OCI-LY3 (cell line): ENCODE data around the gene GTF2IRD2.
"Not testable (repeated sequence)": the region's sequence is repeated elsewhere in the genome, so short reads cannot be mapped to it uniquely, and the experiment has no call there.

ENCODE experiments used
- CTCF ChIP-seq: fragments of 200-600, 300-600 bp; sonication (generic); IDR thresholded peaks from 2 replicates; pipeline ENCODE4 v1.5.1; 2014; ENCODE audit warnings: antibody characterized with exemption, low read length, low read depth
- EZH2phosphoT487 ChIP-seq: fragments of 200-600 bp; shearing (Covaris generic); IDR thresholded peaks from 2 replicates; pipeline ENCODE4 v1.6.1; 2018; ENCODE audit warnings: antibody characterized with exemption, mixed run types, low read depth

- TF ChIP-seq CTCF, EZH2phosphoT487: not testable (repeated sequence)
These were observed 84.9 kb downstream of the GTF2IRD2 start for GRCh38 chr7:74766509-74766908.
